Natural killer cell treated with Interleukin-12 subunit alpha and Interleukin-12 subunit beta and Interleukin-15 and Interleukin-18, amount 100 ng/mL, for 72 hours (primary cell): Measurements from ENCODE around the gene ACTBL2. TPM values are rescaled to one million over a fixed set of nuclear protein-coding genes. Genes with fewer than 3 reads are reported as not detected.

Experiments
- ATAC-seq, 2 donors: fragments of 150-1000 bp; cut with Tn5 transposase in 1 of 2; sonication (Bioruptor Pico), chemical (Tn5 transposase) in 1 of 2; 2 replicates each; pipeline ENCODE4 v1.10.0; 2021
- DNase-seq: peaks from one replicate; pipeline ENCODE4 v3.0.0; 2022; ENCODE audit warnings: low spot score
- H3K27ac Mint-ChIP-seq, 2 donors: 1 replicate in 1 of 2; 2 replicates in 1 of 2; pipeline ENCODE4 v1.8.0; 2022; ENCODE audit warnings: mixed read lengths in 2 of 2, mild to moderate bottlenecking in 1 of 2, moderate library complexity in 1 of 2
- H3K27me3 Mint-ChIP-seq, 2 donors: 1 replicate in 1 of 2; 2 replicates in 1 of 2; pipeline ENCODE4 v1.8.0; 2022; ENCODE audit warnings: mixed read lengths in 2 of 2
- H3K36me3 Mint-ChIP-seq: one replicate; pipeline ENCODE4 v1.8.0; 2022; ENCODE audit warnings: mixed read lengths
- H3K4me1 Mint-ChIP-seq, 2 donors: 1 replicate in 1 of 2; 2 replicates in 1 of 2; pipeline ENCODE4 v1.8.0; 2022; ENCODE audit warnings: low read depth in 2 of 2, mixed read lengths in 2 of 2, mild to moderate bottlenecking in 1 of 2
- H3K4me3 Mint-ChIP-seq: one replicate; pipeline ENCODE4 v1.8.0; 2022; ENCODE audit warnings: mixed read lengths
- H3K9me3 Mint-ChIP-seq: 2 replicates; pipeline ENCODE4 v1.8.0; 2022; ENCODE audit warnings: mixed read lengths
- total RNA-seq, 2 donors: library from RNA; stranded (reverse); gene quantifications; one replicate each; pipeline ENCODE4 v1.2.3, GENCODE V29; 2022

ACTBL2 gene
- total RNA-seq, 2 donors from 2014 or later, result not detected

- Mint-ChIP-seq H3K27me3 (peaks cover 0 to 12% of the 10 kb centered on the region in 2 donors), H3K4me3 (no peak overlapping the region), H3K27ac (no peak overlapping the region), H3K36me3 (no peaks in the 10 kb centered on the region), H3K9me3 (no peaks in the 10 kb centered on the region), H3K4me1 (no peaks in the 10 kb centered on the region)
- DNase-seq, result no peak
- no peak for ATAC-seq
These were observed 21.7 kb upstream of the ACTBL2 start for GRCh38 chr5:57504357-57504756.

- Mint-ChIP-seq H3K27ac (no peak overlapping the region), H3K4me1 (no peaks in the 10 kb centered on the region), H3K36me3 (no peaks in the 10 kb centered on the region), H3K27me3 (peaks cover 0 to 12% of the 10 kb centered on the region in 2 donors), H3K9me3 (no peaks in the 10 kb centered on the region), H3K4me3 (no peak overlapping the region)
- ATAC-seq (no peak), DNase-seq (no peak)
These were observed 20.8 kb upstream of the ACTBL2 start for GRCh38 chr5:57503433-57503832.

DNA sequence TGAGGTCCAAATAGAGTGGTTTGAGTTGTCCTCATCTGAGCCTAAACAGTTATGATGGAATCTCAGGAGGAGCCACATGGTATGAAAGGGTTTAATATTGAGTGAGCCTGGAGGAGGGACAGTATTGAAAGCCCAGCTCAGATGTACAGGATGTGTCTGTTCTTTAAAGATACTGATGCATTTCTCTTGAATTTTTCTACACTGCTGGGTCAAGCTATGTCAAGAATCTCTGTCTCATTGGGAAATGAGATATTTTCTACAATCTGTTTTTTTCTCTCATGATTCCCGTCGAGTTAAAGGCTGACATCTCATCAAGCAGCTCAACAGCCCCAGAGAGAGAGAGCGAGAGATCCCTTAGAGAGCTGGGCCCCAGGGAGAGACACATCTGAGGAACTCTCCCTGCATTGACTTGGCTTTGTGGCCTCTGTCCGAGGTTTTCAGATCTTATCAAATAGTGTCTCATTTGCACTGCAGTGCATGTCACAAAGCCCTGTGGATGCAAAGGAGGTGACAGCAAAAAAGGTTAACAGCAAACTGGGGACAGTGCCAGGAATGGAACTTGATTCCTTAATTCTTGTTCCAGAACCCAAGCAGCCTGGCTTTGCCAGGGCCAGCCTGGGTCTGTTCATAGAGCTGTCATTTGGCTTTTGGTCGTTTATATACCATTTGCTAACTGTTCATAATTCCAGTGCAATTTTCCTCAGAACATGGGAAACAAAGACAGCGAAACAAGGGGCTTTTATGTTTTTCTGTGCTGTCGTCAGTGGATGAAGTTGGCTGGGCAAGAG is 19.0 kb upstream of the ACTBL2 start:
- H3K9me3 Mint-ChIP-seq, result no peaks in the 10 kb centered on the region
- no peaks in the 10 kb centered on the region for H3K36me3 Mint-ChIP-seq
- H3K27ac Mint-ChIP-seq, result no peak overlapping the region
- no peak for DNase-seq
- H3K4me3 Mint-ChIP-seq, result no peak overlapping the region
- H3K4me1 Mint-ChIP-seq, result no peaks in the 10 kb centered on the region
- H3K27me3 Mint-ChIP-seq, result peaks cover 6 to 17% of the 10 kb centered on the region in 2 donors
- no peak for ATAC-seq

GRCh38 chr5:57499262-57500050 is 16.8 kb upstream of the ACTBL2 start:
- DNase-seq, result no peak
- no peaks in the 10 kb centered on the region for H3K4me1 Mint-ChIP-seq
- no peak overlapping the region for H3K27ac Mint-ChIP-seq

DNA sequence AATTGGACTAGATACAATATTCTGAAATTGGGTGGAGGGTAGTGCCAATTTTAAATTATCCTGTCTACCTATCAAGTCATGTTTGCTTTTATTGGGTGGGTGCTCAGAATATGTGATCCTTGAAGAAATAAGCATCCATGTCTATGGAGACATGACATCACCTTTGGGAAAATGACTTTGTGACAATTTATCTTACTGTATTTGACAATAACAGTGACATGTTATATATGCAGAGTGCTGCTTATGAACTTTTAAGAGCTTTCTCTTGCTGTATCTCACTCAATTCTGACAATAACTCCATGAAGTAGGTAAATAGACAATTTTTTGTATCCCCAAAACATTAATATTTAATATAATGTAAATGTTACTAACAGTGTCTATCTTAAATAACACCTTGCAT is 15.1 kb upstream of the ACTBL2 start:
- DNase-seq, result no peak
- Mint-ChIP-seq H3K4me1 (no peaks in the 10 kb centered on the region), H3K27ac (no peak overlapping the region)

More at GRCh38 chr5:57499262-57500050, 16.8 kb upstream of the ACTBL2 start:
- Mint-ChIP-seq H3K27me3 (peaks cover 10 to 33% of the 10 kb centered on the region in 2 donors), H3K9me3 (no peaks in the 10 kb centered on the region), H3K36me3 (no peaks in the 10 kb centered on the region), H3K4me3 (no peak overlapping the region)
- ATAC-seq, result peak in 1 of 2 donors; percentile 36

DNA sequence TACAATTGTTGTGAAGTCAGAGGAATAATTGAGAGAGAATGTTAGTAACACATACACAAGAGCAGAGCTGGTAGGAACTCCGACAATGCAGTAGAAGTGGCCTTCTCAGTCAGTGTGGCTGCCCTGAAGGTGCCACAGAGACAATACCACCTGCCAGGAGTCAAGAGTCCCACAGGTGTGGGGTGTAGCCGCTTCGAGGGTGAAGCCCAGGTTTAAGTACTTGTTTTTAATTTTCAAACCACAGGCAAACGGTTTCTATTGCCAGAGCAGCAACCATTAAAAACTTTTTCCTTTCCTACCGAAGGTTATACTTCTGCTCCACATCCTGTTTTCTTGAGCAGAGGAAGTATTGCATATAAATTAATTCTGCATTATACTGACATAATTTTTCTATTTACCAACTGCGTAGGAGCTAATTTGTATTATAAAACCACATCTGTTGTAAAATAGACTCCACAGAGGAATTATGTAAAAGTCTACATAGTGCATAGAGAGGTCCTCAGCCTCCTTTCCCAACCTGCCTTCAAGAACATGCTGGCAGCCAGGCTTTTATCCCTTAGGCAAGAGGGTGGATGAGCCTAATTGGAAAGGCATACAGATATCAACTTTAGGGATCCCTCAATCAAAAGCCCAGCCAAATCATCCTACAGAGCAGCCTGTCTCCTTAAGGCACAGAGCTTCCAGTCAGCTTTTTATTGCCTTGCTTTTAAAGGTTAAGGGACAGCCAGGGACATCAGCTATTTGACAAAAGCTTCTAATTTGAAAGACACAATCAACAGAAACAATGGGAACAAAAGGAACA is 12.9 kb upstream of the ACTBL2 start:
- Mint-ChIP-seq H3K9me3 (no peaks in the 10 kb centered on the region), H3K36me3 (no peaks in the 10 kb centered on the region), H3K4me3 (no peak overlapping the region), H3K27ac (no peak overlapping the region), H3K27me3 (peaks cover 22 to 53% of the 10 kb centered on the region in 2 donors), H3K4me1 (no peaks in the 10 kb centered on the region)
- DNase-seq (no peak), ATAC-seq (no peak)

More for the DNA sequence above, 15.1 kb upstream of the ACTBL2 start:
- no peak overlapping the region for H3K4me3 Mint-ChIP-seq
- no peaks in the 10 kb centered on the region for H3K36me3 Mint-ChIP-seq
- no peak for ATAC-seq
- H3K9me3 Mint-ChIP-seq, result no peaks in the 10 kb centered on the region
- H3K27me3 Mint-ChIP-seq, result peaks cover 19 to 37% of the 10 kb centered on the region in 2 donors

GRCh38 chr5:57494104-57495098 is 11.8 kb upstream of the ACTBL2 start:
- peaks cover 26 to 62% of the 10 kb centered on the region in 2 donors for H3K27me3 Mint-ChIP-seq
- ATAC-seq (peak; percentile 11 to 36), DNase-seq (no peak)
- no peak overlapping the region for H3K4me3 Mint-ChIP-seq
- no peaks in the 10 kb centered on the region for H3K36me3 Mint-ChIP-seq
- H3K27ac Mint-ChIP-seq, result no peak overlapping the region
- no peaks in the 10 kb centered on the region for H3K4me1 Mint-ChIP-seq
- H3K9me3 Mint-ChIP-seq, result no peaks in the 10 kb centered on the region

GRCh38 chr5:57493034-57493433 is 10.4 kb upstream of the ACTBL2 start:
- peaks cover 22 to 62% of the 10 kb centered on the region in 2 donors for H3K27me3 Mint-ChIP-seq
- no peaks in the 10 kb centered on the region for H3K36me3 Mint-ChIP-seq
- no peaks in the 10 kb centered on the region for H3K9me3 Mint-ChIP-seq
- DNase-seq (no peak), ATAC-seq (no peak)
- H3K4me3 Mint-ChIP-seq, result no peak overlapping the region
- H3K27ac Mint-ChIP-seq, result no peak overlapping the region
- no peaks in the 10 kb centered on the region for H3K4me1 Mint-ChIP-seq

GRCh38 chr5:57492632-57493031 is 10.0 kb upstream of the ACTBL2 start:
- H3K9me3 Mint-ChIP-seq, result no peaks in the 10 kb centered on the region
- ATAC-seq (no peak), DNase-seq (no peak)
- no peaks in the 10 kb centered on the region for H3K36me3 Mint-ChIP-seq
- peaks cover 22 to 62% of the 10 kb centered on the region in 2 donors for H3K27me3 Mint-ChIP-seq
- no peak overlapping the region for H3K4me3 Mint-ChIP-seq
- H3K27ac Mint-ChIP-seq, result no peak overlapping the region
- H3K4me1 Mint-ChIP-seq, result no peaks in the 10 kb centered on the region

- ATAC-seq (no peak), DNase-seq (no peak)
- Mint-ChIP-seq H3K4me1 (no peaks in the 10 kb centered on the region), H3K36me3 (no peaks in the 10 kb centered on the region), H3K4me3 (no peak overlapping the region), H3K27me3 (peaks cover 19 to 56% of the 10 kb centered on the region in 2 donors), H3K9me3 (no peaks in the 10 kb centered on the region), H3K27ac (no peak overlapping the region)
These were observed 8.9 kb upstream of the ACTBL2 start for GRCh38 chr5:57491369-57491965.

DNA sequence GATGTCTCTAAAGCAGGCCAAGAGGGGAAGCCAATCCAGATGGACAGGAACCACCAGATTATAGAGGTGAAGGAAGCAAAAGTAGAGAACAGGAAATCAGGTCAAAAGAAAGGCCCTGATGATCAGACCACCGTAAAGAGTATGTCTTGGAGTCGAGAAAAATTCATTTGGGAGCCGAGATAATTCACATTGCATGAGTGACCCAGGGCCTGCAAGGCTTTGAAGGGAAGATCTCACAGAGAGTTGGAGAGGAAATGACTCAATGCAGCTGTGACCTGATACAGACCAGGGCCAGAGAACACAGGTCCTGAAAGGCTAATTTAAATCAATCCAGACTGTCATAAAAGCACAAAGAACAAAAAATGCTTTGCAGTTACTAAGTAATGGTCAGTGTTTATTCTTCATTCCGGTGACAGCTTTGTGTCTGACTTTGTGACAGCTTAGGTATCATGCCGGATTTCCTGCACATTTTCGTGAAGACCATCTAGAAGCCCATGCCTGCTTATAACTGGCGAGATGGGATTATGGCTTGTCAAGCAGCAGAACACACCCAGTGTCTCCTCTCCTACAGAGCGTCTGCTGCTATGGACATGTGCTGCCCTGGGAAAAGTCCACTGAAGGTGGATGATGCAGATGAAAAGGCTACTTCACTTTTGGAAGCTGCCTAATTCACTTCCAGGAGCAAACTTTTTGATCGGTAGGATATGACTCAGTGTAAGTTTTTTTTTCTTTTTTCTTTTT is 5.8 kb upstream of the ACTBL2 start:
- H3K27me3 Mint-ChIP-seq, result peaks cover 9 to 31% of the 10 kb centered on the region in 2 donors
- no peak for DNase-seq

GRCh38 chr5:57486027-57486602 is 3.5 kb upstream of the ACTBL2 start:
- ATAC-seq (no peak), DNase-seq (no peak)
- H3K9me3 Mint-ChIP-seq, result no peaks in the 10 kb centered on the region
- no peaks in the 10 kb centered on the region for H3K36me3 Mint-ChIP-seq
- H3K27me3 Mint-ChIP-seq, result peaks cover 6 to 14% of the 10 kb centered on the region in 2 donors
- H3K27ac Mint-ChIP-seq, result no peak overlapping the region
- H3K4me1 Mint-ChIP-seq, result no peaks in the 10 kb centered on the region
- no peak overlapping the region for H3K4me3 Mint-ChIP-seq

More for the DNA sequence above, 5.8 kb upstream of the ACTBL2 start:
- Mint-ChIP-seq H3K4me1 (no peaks in the 10 kb centered on the region), H3K27ac (no peak overlapping the region), H3K9me3 (no peaks in the 10 kb centered on the region), H3K36me3 (no peaks in the 10 kb centered on the region), H3K4me3 (no peak overlapping the region)
- ATAC-seq, result no peak
